GM18526 (cell line): ENCODE data around the gene HMX1.

ENCODE experiments used
- POLR2A ChIP-seq: IDR thresholded peaks from 3 replicates; pipeline ENCODE4 v1.6.1; 2011; ENCODE audit not compliant: insufficient read length; ENCODE audit errors: extremely low read depth

Gene HMX1

DNA sequence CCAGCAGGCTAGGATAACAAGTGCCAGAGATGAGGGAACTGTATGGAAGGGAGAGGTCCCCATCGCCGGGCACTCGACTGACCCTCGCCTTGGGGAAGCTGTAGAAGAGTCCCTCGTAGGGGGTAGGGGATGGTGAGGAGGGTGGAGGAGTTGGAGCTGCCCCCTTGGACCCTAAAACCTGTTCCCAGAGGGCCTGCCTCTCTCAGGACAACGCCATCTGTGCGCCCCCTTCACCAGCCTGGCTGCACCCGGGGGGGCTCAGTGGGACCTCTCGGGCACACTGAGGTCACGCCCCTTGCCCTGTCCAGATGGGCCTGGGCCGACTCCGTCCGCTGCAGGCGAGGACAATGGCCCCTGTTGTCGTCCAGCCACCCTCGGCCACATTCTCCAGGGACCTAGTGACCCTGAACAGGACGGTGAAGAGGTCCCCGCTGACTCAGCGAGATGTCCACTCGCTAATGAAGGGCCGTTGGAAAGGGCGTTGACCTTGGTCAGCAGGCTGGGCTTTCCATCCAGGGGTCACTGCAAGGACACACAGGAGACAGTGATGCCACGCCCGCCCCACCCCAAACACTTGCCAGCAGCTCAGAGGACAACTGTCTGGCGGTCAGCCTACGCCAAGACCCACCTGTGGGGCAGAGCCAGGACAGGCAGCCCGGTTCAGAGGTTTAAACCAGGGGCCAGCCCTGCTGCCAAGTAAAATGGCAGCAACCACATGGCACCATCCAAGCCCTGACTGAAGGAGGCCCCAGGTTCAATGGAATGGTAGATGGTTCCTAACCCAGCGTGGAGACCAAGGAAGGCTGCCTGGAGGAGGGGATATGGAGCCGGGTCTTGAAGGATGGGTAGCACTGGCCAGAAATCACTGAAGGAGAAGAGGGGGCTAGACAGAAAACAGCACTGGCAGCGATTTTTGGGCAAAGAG is 51.2 kb downstream of the HMX1 start:
- TF ChIP-seq POLR2A = no peak

DNA sequence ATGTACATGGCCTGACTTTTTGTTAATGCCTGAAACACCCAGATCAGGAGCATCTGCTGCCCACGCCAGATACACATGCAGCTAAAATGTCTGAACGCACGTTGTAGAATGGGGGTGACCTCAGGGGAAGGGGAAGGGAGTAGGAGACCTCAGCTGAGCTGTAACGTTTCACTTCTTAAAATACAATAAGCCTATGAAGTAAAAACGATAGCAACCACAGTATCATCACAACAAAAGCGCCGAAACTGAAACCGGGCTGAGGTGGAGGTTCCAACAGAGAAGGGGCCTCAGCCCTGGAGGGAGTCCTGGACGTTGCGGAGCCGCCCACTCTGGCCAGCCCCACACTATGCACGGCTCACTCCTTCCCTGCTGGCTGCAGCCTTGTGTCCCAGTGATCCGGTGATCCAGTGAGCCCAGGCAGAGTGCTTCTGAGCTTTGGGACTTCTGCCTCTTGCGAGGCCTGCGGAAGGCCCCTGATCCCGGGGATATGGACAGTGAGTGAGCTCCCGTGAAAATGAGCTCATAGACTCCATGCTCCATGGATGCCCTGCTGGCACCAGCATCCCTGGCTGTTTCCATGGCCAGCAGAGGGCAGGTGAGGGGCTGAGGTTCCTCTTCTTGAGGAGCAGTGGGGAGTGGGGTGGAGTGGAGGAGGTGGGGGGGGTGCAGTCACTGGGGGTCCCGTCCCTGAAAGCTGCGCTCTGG is 52.0 kb downstream of the HMX1 start:
- no peak for TF ChIP-seq POLR2A

DNA sequence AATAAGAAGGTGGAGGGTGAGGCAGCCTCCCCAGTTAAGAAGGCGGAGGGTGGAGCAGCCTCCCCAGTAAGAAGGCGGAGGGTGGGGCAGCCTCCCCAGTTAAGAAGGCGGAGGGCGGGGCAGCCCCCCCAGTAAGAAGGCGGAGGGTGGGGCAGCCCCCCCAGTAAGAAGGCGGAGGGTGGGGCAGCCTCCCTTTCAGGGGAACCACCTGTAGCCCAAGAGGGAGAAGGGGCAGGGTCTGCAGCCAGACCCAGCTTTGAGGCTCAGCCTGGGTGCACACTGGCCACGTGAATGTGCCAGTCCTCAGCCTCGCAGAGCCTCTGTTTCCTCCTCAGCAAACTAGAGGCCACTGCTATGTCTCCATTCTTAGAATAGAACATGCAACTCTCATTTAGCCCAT is 52.6 kb downstream of the HMX1 start:
- no peak for TF ChIP-seq POLR2A

DNA sequence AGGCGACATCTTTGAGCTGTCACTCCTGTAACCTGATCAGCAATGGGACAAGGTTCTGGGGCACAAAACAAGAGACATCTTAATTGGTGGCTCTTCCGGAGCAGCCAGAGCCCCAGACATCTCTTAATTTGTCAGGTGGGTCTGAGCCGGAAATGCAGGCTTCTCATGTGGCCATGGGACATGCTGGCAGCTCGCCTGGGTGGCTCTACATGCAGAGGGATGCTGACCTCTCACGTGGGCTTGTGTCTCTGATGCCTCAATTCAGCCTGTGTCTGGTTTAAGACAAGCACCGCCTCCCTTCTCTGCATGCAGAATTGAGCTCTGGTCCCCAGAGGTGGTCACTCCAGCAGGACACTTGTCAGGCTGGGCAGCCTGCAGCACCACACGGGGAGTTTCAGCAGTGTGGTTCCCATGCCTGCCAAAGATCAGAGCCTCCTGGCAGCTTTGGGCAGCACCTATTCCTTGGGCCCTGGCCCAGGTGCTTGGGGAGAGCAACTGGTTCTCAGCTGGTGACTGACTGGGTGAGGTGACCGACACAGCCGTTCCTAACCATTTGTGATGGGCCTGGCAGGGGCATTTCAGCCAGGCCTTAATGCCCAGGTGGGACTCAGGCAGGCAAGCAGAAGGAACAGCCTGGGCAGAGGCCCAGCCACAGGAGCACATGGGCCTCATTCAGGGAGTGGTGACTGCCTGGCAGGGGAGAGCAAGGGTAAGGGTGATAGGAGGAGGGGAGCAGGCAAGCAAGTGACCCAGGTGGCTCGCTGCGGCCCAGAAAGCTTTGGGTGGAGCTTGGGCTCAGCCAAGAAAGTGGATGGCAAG is 53.4 kb downstream of the HMX1 start:
- TF ChIP-seq POLR2A = no peak

DNA sequence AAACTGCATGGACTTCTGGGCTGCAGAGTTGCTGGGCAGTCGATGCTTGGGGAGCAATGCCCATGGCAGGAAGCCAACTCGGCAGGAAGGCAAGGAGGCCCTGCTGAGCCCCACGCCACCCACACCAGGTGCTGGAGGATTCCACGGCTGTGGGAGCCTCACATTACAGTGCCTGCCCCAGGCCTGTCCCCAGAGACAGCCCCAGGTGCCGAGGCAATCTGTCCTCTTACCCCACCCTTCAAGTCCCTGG is 53.9 kb downstream of the HMX1 start:
- no peak for TF ChIP-seq POLR2A

DNA sequence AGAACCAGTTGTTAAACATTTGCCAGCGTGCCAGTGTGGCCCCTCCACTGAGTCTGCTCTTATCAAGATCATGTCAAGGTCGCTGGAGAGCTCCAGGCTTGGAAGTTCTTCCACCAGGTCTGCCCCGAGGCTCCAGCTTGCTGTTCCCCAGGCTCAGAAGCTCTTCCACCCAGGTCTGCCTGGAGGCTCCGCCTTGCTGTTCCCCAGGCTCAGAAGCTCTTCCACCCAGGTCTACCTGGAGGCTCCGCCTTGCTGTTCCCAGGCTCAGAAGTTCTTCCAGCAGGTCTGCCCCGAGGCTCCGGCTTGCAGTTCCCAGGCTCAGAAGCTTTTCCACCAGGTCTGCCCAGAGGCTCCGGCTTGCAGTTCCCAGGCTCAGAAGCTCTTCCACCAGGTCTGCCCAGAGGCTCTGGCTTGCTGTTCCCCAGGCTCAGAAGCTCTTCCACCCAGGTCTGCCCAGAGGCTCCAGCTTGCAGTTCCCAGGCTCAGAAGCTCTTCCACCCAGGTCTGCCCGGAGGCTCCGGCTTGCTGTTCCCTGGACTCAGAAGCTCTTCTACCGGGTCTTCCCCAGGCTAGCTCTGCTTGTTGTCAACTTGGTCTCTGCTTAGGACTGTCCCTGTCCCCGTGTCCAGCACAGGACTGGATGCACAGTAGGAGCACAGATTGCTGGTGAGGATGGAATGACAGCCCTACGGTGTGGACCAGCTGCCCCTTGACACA is 54.4 kb downstream of the HMX1 start:
- no peak for TF ChIP-seq POLR2A
